Glutamatergic neuron (in vitro differentiated cells): Measurements from ENCODE around the gene HIVEP3. TPM values are rescaled to one million over a fixed set of nuclear protein-coding genes. Genes with fewer than 3 reads are reported as not detected.
A peak's percentile ranks its signal among the peaks of the same experiment; 100 is the strongest.

Experiments used
- DNase-seq: peaks from one replicate; pipeline ENCODE4 v3.0.0; 2022
- H3K27ac Mint-ChIP-seq: one replicate; pipeline ENCODE4 v1.8.0; 2020; ENCODE audit warnings: mild to moderate bottlenecking, mixed read lengths, inconsistent platforms; ENCODE audit not compliant: unreplicated experiment
- H3K27me3 Mint-ChIP-seq: one replicate; pipeline ENCODE4 v1.8.0; 2020; ENCODE audit warnings: mild to moderate bottlenecking, moderate library complexity, mixed read lengths, inconsistent platforms; ENCODE audit not compliant: unreplicated experiment
- H3K36me3 Mint-ChIP-seq: one replicate; pipeline ENCODE4 v1.8.0; 2020; ENCODE audit warnings: mild to moderate bottlenecking, mixed read lengths, inconsistent platforms; ENCODE audit not compliant: unreplicated experiment
- H3K4me1 Mint-ChIP-seq: one replicate; pipeline ENCODE4 v1.8.0; 2020; ENCODE audit warnings: mild to moderate bottlenecking, low read depth, mixed read lengths, inconsistent platforms; ENCODE audit not compliant: unreplicated experiment
- H3K4me3 Mint-ChIP-seq: one replicate; pipeline ENCODE4 v1.8.0; 2020; ENCODE audit warnings: mild to moderate bottlenecking, mixed read lengths, inconsistent platforms; ENCODE audit not compliant: unreplicated experiment
- H3K9me3 Mint-ChIP-seq: one replicate; pipeline ENCODE4 v1.8.0; 2020; ENCODE audit warnings: mild to moderate bottlenecking, moderate library complexity, mixed read lengths, inconsistent platforms; ENCODE audit not compliant: unreplicated experiment
- CTCF ChIP-seq: fragments of 200-600 bp; sonication (generic); IDR thresholded peaks from one replicate; pipeline ENCODE4 v1.5.0; 2021; ENCODE audit not compliant: partially characterized antibody, unreplicated experiment
- total RNA-seq: library from RNA; stranded (reverse); fragmentation: NEBNext Ultra II Directional; extraction: Animal tissue kit (Norgen Biotek cat#: 25700); gene quantifications from one replicate; pipeline ENCODE4 v1.2.1, GENCODE V29; 2021; ENCODE audit not compliant: unreplicated experiment

HIVEP3 gene
- total RNA-seq, 1 donor from 2014 or later = 15.1 TPM

GRCh38 chr1:41474490-41475271, 444.0 kb downstream of the HIVEP3 start:
- H3K4me3 Mint-ChIP-seq = no peak overlapping the region
- DNase-seq = peak; percentile 47
- no peak overlapping the region for H3K27ac Mint-ChIP-seq
- no peaks in the 10 kb centered on the region for H3K36me3 Mint-ChIP-seq
- no peaks in the 10 kb centered on the region for H3K27me3 Mint-ChIP-seq
- TF ChIP-seq CTCF = no peak
- H3K4me1 Mint-ChIP-seq = peaks cover 3% of the 10 kb centered on the region
- H3K9me3 Mint-ChIP-seq = peaks cover 4% of the 10 kb centered on the region

- H3K4me1 Mint-ChIP-seq = peaks cover 7% of the 10 kb centered on the region
- no peak overlapping the region for H3K27ac Mint-ChIP-seq
Observed at GRCh38 chr1:41473738-41474362, 444.9 kb downstream of the HIVEP3 start.

GRCh38 chr1:41471658-41472057, 447.1 kb downstream of the HIVEP3 start:
- peaks cover 11% of the 10 kb centered on the region for H3K4me1 Mint-ChIP-seq
- H3K4me3 Mint-ChIP-seq = no peak overlapping the region
- H3K36me3 Mint-ChIP-seq = no peaks in the 10 kb centered on the region

More at GRCh38 chr1:41473738-41474362, 444.9 kb downstream of the HIVEP3 start:
- Mint-ChIP-seq H3K9me3 (peaks cover 4% of the 10 kb centered on the region), H3K36me3 (no peaks in the 10 kb centered on the region), H3K27me3 (no peaks in the 10 kb centered on the region), H3K4me3 (no peak overlapping the region)
- no peak for TF ChIP-seq CTCF
- DNase-seq = no peak

GRCh38 chr1:41469706-41470105, 449.0 kb downstream of the HIVEP3 start:
- H3K27me3 Mint-ChIP-seq = peaks cover 4% of the 10 kb centered on the region
- no peak for TF ChIP-seq CTCF
- DNase-seq = no peak
- no peaks in the 10 kb centered on the region for H3K36me3 Mint-ChIP-seq
- peaks cover 4% of the 10 kb centered on the region for H3K9me3 Mint-ChIP-seq
- peaks cover 15% of the 10 kb centered on the region for H3K4me1 Mint-ChIP-seq
- no peak overlapping the region for H3K27ac Mint-ChIP-seq
- H3K4me3 Mint-ChIP-seq = no peak overlapping the region

More at GRCh38 chr1:41471658-41472057, 447.1 kb downstream of the HIVEP3 start:
- no peak overlapping the region for H3K27ac Mint-ChIP-seq
- no peaks in the 10 kb centered on the region for H3K27me3 Mint-ChIP-seq
- peaks cover 3% of the 10 kb centered on the region for H3K9me3 Mint-ChIP-seq
- DNase-seq = no peak
- no peak for TF ChIP-seq CTCF
